Measurements from ENCODE around the gene LAMB2.

GRCh38 chr3:49151610-49152009, 18.8 kb upstream of the LAMB2 start:
- TF ChIP-seq CTCF (IDR thresholded peaks at IDR 0.05) = no peak
- TF ChIP-seq EP300 (IDR thresholded peaks at IDR 0.05) = no peak
- no peak for TF ChIP-seq POLR2AphosphoS5 (IDR thresholded peaks at IDR 0.05)
- TF ChIP-seq POLR2A (IDR thresholded peaks at IDR 0.05; ENCODE audit: low read depth) = no peak

Data from esophagus muscularis mucosa (tissue), 4 donors.